HuH-7 (cell line): Measurements from ENCODE around the gene SORCS2.

Experiments used
- DNase-seq: peaks from one replicate; pipeline ENCODE4 v3.0.0; 2011; ENCODE audit warnings: low spot score

Gene SORCS2

GRCh38 chr4:7712021-7712671, 519.8 kb downstream of the SORCS2 start:
- no peak for DNase-seq

DNA sequence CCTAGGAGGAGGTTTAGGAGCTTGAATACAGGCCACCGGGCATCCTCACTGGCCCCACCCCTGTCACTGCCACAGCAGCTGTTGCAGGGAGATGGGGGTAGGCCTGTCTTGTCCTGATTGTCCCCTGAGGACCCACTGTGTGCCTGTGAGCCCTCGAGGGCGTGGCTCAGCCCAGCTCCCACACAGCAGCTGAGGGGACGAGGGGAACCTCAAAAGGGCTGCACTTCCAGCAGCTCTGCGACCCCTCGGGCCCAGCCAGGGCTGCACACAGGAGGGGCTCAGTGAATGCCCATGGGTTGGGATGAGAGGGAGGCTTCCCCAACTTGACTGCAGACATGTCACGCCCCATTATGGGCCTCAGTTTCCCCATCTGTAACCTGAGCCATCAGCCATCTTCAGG, 521.4 kb downstream of the SORCS2 start:
- no peak for DNase-seq

DNA sequence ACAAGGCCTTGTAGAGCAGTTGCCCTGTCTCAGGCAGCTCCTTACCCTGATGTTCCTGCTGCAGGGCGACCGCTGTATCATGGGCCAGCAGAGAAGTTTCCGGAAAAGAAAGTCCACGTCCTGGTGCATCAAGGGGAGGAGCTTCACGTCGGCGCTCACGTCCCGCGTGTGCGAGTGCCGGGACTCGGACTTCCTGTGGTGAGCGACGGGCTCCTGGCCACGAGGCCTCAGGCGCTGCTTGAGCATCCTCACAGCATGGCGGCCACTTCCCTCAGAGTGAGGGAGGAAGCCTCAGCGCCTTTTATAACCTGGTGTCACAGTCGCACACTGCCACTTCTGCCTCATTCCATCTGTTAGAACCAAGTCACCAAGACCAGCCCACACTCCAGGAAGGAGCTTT, 521.8 kb downstream of the SORCS2 start:
- no peak for DNase-seq

- DNase-seq: no peak
These were observed 522.4 kb downstream of the SORCS2 start for GRCh38 chr4:7714738-7715137.

- DNase-seq: no peak
These were observed 523.1 kb downstream of the SORCS2 start for GRCh38 chr4:7715271-7716009.

DNA sequence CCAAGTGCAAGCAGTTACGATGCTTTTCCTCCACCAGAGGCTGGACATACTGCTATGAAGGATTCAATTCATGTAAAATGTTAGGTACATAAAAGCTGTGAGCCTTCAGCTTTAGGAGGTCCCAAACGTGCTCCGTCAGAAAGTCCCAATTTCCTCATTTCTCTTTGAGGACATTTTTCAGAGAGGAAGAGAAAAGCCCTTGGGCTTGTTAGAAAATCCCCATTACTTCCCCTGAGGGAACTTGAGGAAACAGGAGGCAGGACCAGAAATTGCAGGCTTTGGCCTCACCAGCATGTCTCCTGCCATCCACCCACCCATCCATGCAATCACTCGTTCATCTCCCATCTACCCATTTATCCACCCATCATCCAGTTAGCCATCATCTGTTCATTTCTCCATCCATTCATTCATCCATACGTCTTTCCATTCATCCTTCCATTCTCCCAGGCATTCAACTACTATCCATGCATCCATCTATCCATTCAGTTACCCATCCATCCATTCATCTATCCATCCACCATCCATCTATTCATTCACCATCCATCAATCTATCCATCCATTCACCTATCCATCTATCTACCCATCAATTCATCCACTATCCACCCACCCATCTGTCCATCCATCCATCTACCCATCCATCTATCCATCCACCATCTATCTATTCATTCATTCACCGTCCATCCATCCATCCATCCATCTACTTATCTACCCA, 523.8 kb downstream of the SORCS2 start:
- DNase-seq: no peak

GRCh38 chr4:7717161-7717560, 524.8 kb downstream of the SORCS2 start:
- DNase-seq: no peak

DNA sequence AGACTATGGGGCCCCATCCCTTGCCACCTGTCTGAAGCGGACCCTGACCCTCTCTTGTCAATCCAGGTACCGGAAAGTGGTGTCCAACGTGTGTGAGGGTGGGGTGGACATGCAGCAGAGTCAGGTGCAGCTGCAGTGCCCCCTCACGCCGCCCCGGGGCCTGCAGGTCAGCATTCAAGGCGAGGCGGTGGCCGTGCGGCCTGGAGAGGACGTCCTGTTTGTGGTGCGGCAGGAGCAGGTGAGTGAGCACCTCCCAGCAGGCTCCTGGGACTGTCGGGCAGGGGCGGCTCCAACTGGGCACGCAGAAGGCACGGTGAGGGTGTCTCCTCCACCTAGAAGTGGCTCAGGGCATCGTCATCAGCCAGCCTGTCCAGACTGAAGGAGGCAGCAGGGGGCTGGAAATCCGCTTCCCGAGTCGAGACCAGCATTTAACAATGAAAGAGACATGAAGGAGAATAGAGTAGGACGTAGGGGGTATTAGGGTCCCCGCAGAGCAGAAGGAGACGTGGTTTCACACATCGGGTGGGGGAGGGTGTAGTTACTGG, 525.7 kb downstream of the SORCS2 start:
- no peak for DNase-seq

- DNase-seq: peak; percentile 97
These were observed 527.2 kb downstream of the SORCS2 start for GRCh38 chr4:7719354-7720174.

GRCh38 chr4:7721984-7722551, 529.7 kb downstream of the SORCS2 start:
- no peak for DNase-seq

- no peak for DNase-seq
These were observed 530.5 kb downstream of the SORCS2 start for GRCh38 chr4:7722766-7723387.

DNA sequence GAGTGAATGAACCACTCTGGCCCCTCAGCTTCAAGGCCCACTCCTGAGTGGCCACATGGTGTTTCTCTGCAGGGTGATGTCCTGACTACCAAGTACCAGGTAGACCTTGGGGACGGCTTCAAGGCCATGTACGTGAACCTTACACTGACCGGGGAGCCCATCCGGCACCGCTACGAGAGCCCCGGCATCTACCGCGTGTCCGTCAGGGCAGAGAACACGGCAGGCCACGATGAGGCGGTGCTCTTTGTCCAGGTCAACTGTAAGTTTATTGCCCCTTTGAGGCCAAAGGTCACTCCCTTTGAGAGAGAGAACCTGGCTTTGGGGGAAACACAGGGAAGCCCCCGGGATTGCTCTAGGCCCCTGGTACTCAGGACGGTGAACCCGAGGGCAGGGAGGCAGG, 531.3 kb downstream of the SORCS2 start:
- DNase-seq: no peak

- no peak for DNase-seq
These were observed 533.6 kb downstream of the SORCS2 start for GRCh38 chr4:7725951-7726350.

GRCh38 chr4:7726665-7727413, 534.5 kb downstream of the SORCS2 start:
- no peak for DNase-seq

DNA sequence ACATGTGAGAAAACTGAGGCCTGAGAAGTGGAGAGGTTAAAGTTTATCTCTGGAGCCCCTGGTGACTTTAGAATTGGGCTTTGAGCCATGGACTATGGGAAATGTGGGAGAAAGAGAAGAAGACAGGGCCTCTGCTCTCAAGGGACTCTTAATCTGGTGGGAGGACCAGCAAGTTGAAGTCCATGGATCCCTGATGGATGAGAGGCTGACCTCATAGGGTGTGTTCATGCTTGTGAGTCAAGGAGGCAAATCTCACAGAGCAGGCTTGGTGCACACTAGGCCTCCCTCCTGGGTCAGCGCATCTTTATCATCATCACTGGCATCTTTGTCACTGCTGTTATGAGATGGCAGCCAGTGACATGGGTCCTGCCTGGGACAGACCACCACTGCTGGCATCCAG, 535.4 kb downstream of the SORCS2 start:
- no peak for DNase-seq

- DNase-seq: no peak
These were observed 539.1 kb downstream of the SORCS2 start for GRCh38 chr4:7731437-7731836.

GRCh38 chr4:7732263-7732662, 539.9 kb downstream of the SORCS2 start:
- no peak for DNase-seq

DNA sequence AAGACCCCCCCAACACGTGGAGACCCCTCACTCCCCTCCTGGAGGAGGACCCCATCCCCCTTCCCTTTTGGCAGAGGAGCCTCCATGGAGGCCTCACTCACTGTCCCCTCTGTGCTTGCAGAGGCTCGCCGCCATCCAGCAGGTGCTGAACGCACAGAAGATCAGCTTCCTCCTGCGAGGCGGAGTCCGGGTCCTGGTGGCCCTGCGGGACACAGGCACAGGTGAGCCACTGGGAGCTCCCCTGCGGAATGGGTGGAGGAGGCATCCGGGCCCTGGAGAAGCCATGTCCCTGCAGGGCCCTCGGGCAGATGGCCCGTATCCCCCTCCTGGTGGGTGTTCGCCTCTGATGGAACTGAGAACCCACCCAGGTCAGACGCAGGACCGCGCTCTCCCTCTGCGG, 540.9 kb downstream of the SORCS2 start:
- no peak for DNase-seq

DNA sequence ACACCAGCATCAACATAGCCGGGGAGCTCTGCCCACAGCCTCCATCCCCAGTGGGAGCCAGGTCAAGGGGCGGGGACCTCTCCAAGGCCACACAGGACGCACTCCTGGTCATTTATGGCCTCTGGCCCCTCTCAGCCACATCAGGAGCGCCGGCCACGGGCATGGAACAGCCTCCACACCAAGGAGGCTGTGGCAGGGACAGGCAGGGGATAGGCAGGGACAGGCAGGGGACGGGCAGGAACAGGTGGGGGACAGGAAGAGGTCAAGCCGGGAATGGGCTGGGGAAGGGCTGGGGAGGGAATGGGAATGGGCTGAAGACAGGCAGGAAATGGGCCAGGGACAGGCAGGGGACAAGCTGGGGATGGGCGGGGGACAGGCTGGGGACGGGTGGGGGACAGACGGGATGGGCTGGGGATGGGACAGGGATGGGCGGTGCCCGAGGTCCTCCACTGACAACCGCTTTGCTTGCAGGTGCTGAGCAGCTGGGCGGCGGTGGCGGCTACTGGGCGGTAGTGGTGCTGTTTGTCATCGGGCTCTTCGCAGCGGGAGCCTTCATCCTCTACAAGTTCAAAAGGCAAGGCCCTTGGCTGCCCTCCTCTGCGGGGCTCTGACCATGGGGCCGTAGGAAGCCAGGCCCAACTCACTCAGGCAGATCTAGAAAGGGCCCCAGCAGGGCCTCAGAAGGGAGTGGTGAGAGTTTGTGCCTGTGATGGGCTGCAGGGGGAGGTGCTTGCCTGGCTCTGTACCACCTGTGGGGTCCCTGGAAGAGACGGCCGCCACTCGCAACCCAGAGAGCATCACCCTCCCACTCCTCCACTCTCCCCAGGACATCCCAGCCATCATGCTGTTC, 541.7 kb downstream of the SORCS2 start:
- DNase-seq: no peak
